Measurements from ENCODE around the gene ZNF296.

Gene ZNF296

DNA sequence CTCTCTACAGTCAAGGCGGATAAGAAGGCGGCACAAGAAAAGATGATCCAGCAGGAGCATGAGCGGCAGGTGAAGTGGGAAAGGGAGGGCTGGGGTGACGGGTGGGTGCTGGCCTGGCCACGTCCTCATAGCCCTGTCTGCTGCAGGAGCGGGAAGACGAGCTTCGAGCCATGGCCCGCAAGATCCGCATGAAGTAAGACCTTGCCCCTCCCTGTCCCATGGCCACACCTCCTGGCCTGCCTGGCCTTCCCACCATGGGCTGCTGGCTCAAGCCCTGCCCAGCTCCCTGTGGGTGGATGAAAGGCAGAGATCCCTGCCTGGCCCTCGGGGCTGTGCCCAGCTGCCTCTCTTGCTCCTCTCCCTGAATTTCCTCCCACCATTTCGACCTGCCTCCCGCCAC lies 7.2 kb downstream of the ZNF296 start:
- no peaks in the 10 kb centered on the region for H3K9me3 ChIP-seq (ENCODE audit: insufficient read depth, low read depth, low read length)
- peaks cover 59% of the 10 kb centered on the region for H3K36me3 ChIP-seq (ENCODE audit: insufficient read depth, low read length)
- H3K9ac ChIP-seq (ENCODE audit: low read depth, low read length), result no peak overlapping the region
- no peaks in the 10 kb centered on the region for H3K27me3 ChIP-seq (ENCODE audit: insufficient read depth, low read length)
- no peak overlapping the region for H3K27ac ChIP-seq (ENCODE audit: low read depth, low read length)
- H3K4me3 ChIP-seq (ENCODE audit: low read length), result no peak overlapping the region
- H3K4me1 ChIP-seq (ENCODE audit: insufficient read depth, low read length), result no peaks in the 10 kb centered on the region
- 76% methylated on average over 13 of the region's 13 CpGs for WGBS

- Histone ChIP-seq H3K4me3 (ENCODE audit: low read length) (no peak overlapping the region), H3K27me3 (ENCODE audit: insufficient read depth, low read length) (no peaks in the 10 kb centered on the region), H3K4me1 (ENCODE audit: insufficient read depth, low read length) (no peaks in the 10 kb centered on the region), H3K27ac (ENCODE audit: low read depth, low read length) (no peak overlapping the region), H3K36me3 (ENCODE audit: insufficient read depth, low read length) (peaks cover 69% of the 10 kb centered on the region), H3K9ac (ENCODE audit: low read depth, low read length) (no peak overlapping the region), H3K9me3 (ENCODE audit: insufficient read depth, low read depth, low read length) (no peaks in the 10 kb centered on the region)
- 94% methylated on average over 7 of the region's 10 CpGs for WGBS
Measured at GRCh38 chr19:45068041-45068440, 8.2 kb downstream of the ZNF296 start.

DNA sequence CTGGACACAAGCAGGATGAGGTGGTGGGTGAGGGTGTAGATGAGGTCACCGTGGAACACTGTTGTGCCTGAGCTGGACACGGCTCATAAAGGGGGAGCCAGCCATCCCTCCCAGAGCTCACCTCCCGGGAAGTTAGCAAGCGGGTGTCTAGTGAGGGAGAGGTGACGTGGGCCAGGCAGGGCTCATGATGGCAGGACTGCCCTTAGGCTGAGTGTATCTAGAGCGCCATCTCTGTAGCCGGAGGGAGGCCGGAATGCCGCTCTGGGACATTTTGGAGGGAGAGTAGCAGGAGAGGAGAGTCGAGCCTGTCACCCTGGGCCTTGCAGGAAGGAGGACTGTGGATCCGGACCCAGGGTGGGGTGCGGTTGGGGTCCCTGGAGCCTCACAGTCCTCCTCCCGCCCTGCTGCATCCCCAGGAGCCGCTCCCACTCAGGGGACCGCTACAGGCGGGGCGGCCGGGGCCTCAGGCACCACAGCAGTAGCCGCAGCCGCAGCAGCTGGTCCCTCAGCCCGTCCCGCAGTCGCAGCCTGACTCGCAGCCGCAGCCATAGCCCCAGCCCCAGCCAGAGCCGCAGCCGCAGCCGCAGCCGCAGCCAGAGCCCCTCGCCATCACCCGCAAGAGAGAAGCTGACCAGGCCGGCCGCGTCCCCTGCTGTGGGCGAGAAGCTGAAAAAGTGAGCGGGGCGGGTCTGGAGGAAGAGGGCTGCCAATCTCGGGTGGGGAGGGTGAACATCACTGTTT lies 9.2 kb downstream of the ZNF296 start:
- no peaks in the 10 kb centered on the region for H3K4me1 ChIP-seq (ENCODE audit: insufficient read depth, low read length)
- H3K27ac ChIP-seq (ENCODE audit: low read depth, low read length), result no peak overlapping the region
- no peaks in the 10 kb centered on the region for H3K27me3 ChIP-seq (ENCODE audit: insufficient read depth, low read length)
- H3K36me3 ChIP-seq (ENCODE audit: insufficient read depth, low read length), result peaks cover 72% of the 10 kb centered on the region
- no peak overlapping the region for H3K9ac ChIP-seq (ENCODE audit: low read depth, low read length)
- 92% methylated on average over 38 of the region's 38 CpGs for WGBS
- no peak overlapping the region for H3K4me3 ChIP-seq (ENCODE audit: low read length)
- H3K9me3 ChIP-seq (ENCODE audit: insufficient read depth, low read depth, low read length), result no peaks in the 10 kb centered on the region

DNA sequence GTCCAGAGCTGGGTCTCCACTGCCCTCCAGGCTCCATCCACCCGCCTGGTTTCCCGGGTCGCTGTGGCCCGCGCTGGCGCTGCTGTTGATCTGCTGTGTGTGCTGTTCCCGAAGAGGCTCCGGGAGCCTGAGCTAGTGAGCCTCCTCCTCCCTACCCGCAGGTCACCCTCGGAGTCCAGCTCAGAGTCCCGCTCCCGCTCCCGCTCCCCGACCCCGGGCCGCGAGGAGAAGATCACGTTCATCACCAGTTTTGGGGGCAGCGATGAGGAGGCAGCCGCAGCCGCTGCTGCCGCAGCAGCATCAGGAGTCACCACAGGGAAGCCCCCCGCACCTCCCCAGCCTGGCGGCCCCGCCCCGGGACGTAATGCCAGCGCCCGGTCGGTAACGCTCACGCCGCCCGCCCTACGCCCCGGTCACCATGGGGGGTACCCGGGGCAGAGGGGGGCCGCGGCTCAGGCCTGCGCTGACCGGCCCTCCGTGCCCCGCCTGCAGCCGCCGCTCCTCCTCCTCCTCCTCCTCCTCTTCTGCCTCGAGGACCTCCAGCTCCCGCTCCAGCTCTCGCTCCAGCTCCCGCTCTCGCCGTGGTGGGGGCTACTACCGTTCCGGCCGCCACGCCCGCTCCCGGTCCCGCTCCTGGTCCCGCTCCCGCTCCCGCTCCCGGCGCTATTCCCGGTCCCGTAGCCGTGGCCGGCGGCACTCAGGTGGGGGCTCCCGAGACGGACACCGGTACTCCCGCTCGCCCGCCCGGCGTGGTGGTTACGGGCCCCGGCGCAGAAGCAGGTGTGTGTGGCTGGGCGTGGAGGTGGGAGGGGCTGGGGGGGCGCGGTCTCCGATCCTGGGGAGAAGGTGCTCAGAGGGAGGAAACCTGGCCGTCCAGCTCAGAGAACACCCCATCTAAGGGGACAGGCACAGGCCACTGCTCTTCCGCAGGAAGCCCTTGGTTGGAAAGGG lies 12.2 kb downstream of the ZNF296 start:
- no peaks in the 10 kb centered on the region for H3K9me3 ChIP-seq (ENCODE audit: insufficient read depth, low read depth, low read length)
- H3K4me1 ChIP-seq (ENCODE audit: insufficient read depth, low read length), result no peaks in the 10 kb centered on the region
- no peaks in the 10 kb centered on the region for H3K27me3 ChIP-seq (ENCODE audit: insufficient read depth, low read length)
- peaks cover 73% of the 10 kb centered on the region for H3K36me3 ChIP-seq (ENCODE audit: insufficient read depth, low read length)
- no peak overlapping the region for H3K4me3 ChIP-seq (ENCODE audit: low read length)
- 96% methylated on average over 85 of the region's 85 CpGs for WGBS
- no peak overlapping the region for H3K27ac ChIP-seq (ENCODE audit: low read depth, low read length)
- no peak overlapping the region for H3K9ac ChIP-seq (ENCODE audit: low read depth, low read length)

GRCh38 chr19:45061965-45062364 lies 14.3 kb downstream of the ZNF296 start:
- no peaks in the 10 kb centered on the region for H3K27me3 ChIP-seq (ENCODE audit: insufficient read depth, low read length)
- H3K9me3 ChIP-seq (ENCODE audit: insufficient read depth, low read depth, low read length), result no peaks in the 10 kb centered on the region
- H3K4me3 ChIP-seq (ENCODE audit: low read length), result no peak overlapping the region
- peaks cover 84% of the 10 kb centered on the region for H3K36me3 ChIP-seq (ENCODE audit: insufficient read depth, low read length)
- H3K27ac ChIP-seq (ENCODE audit: low read depth, low read length), result no peak overlapping the region
- H3K4me1 ChIP-seq (ENCODE audit: insufficient read depth, low read length), result no peaks in the 10 kb centered on the region
- H3K9ac ChIP-seq (ENCODE audit: low read depth, low read length), result no peak overlapping the region
- WGBS, result 97% methylated on average over 4 of the region's 4 CpGs

- Histone ChIP-seq H3K4me1 (ENCODE audit: insufficient read depth, low read length) (no peaks in the 10 kb centered on the region), H3K4me3 (ENCODE audit: low read length) (no peak overlapping the region), H3K9me3 (ENCODE audit: insufficient read depth, low read depth, low read length) (no peaks in the 10 kb centered on the region), H3K27me3 (ENCODE audit: insufficient read depth, low read length) (no peaks in the 10 kb centered on the region), H3K9ac (ENCODE audit: low read depth, low read length) (no peak overlapping the region), H3K36me3 (ENCODE audit: insufficient read depth, low read length) (peaks cover 94% of the 10 kb centered on the region), H3K27ac (ENCODE audit: low read depth, low read length) (no peak overlapping the region)
- WGBS, result 78% methylated on average over 16 of the region's 16 CpGs
Measured at GRCh38 chr19:45059258-45059965, 16.9 kb downstream of the ZNF296 start.

GRCh38 chr19:45058622-45059159 lies 17.6 kb downstream of the ZNF296 start:
- Histone ChIP-seq H3K9me3 (ENCODE audit: insufficient read depth, low read depth, low read length) (no peaks in the 10 kb centered on the region), H3K27me3 (ENCODE audit: insufficient read depth, low read length) (no peaks in the 10 kb centered on the region), H3K9ac (ENCODE audit: low read depth, low read length) (no peak overlapping the region), H3K4me1 (ENCODE audit: insufficient read depth, low read length) (no peaks in the 10 kb centered on the region), H3K27ac (ENCODE audit: low read depth, low read length) (no peak overlapping the region), H3K36me3 (ENCODE audit: insufficient read depth, low read length) (peaks cover 92% of the 10 kb centered on the region), H3K4me3 (ENCODE audit: low read length) (no peak overlapping the region)
- 92% methylated on average over 14 of the region's 14 CpGs for WGBS

DNA sequence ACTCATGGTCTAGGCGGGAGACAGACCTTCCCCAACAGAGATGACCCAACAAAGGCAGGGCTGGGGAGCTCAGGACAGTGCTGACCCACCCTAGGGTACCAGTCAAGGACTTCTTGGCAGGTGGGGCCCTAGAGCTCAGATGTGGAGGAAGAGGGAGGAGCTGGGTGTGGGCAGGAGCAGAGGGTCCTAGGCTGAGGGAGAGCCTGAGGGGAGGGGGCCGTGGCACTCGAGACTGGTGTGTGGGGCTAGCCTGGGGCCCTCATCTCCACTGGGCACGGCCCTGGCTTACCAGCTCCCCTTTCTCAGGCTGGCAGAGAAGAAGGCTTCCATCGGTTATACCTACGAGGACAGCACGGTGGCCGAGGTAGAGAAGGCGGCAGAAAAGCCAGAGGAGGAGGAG lies 18.8 kb downstream of the ZNF296 start:
- 94% methylated on average over 9 of the region's 9 CpGs for WGBS
- no peaks in the 10 kb centered on the region for H3K9me3 ChIP-seq (ENCODE audit: insufficient read depth, low read depth, low read length)

DNA sequence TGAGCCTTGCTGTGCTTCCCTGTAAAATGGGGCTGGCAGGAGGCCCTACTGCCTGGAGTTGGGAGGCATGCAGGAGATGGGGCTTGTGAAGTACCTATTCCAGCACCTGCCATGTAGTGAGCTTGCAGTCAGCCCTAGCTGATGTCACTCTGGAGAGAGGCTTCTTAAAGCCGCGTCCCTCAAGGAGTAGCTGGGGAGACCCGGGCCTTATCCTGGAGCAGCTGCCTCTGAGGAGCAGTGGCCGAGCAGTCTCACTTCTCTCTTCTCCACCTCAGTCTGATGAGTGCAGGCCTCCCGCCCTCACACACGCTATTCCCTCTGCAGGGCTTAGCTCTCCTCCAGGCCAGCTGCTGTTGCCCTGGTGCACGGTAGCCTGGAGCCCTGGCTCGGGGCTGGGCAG lies 19.4 kb downstream of the ZNF296 start:
- Histone ChIP-seq H3K9me3 (ENCODE audit: insufficient read depth, low read depth, low read length) (no peaks in the 10 kb centered on the region), H3K4me1 (ENCODE audit: insufficient read depth, low read length) (no peaks in the 10 kb centered on the region), H3K4me3 (ENCODE audit: low read length) (no peak overlapping the region), H3K9ac (ENCODE audit: low read depth, low read length) (no peak overlapping the region), H3K36me3 (ENCODE audit: insufficient read depth, low read length) (peaks cover 88% of the 10 kb centered on the region), H3K27me3 (ENCODE audit: insufficient read depth, low read length) (no peaks in the 10 kb centered on the region), H3K27ac (ENCODE audit: low read depth, low read length) (no peak overlapping the region)
- 95% methylated on average over 8 of the region's 8 CpGs for WGBS

More for the DNA sequence above, 18.8 kb downstream of the ZNF296 start:
- no peak overlapping the region for H3K27ac ChIP-seq (ENCODE audit: low read depth, low read length)
- H3K9ac ChIP-seq (ENCODE audit: low read depth, low read length), result no peak overlapping the region
- no peaks in the 10 kb centered on the region for H3K4me1 ChIP-seq (ENCODE audit: insufficient read depth, low read length)
- H3K36me3 ChIP-seq (ENCODE audit: insufficient read depth, low read length), result peaks cover 89% of the 10 kb centered on the region
- no peak overlapping the region for H3K4me3 ChIP-seq (ENCODE audit: low read length)
- no peaks in the 10 kb centered on the region for H3K27me3 ChIP-seq (ENCODE audit: insufficient read depth, low read length)

DNA sequence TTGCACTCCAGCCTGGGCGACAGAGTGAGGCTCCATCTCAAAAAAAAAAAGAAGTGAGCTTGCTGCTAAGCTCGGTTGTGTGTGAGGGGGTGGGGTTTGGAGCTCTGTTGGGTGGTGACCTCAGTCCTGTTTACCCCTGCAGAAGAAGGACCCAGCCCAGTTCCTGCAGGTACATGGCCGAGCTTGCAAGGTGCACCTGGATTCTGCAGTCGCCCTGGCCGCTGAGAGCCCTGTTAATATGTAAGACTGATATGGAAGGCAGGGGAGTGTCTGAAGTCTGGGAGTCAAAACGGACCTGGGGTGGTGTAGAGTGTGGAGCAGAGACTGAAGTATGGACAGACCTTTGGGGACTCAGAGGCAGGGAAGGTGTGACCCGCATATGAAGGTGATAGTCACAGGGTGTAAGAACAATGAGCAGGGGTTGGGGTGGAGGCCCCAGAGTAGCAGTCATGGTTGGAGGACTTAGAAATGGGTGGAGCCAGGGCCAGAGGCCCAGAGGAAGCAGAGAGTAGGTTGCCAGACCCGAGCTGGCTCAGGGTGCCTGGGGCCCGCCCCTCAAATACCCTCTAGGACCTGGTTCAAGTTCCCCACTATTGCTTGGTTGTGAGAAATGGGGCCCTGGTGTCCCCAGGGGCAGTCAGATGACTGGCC lies 24.2 kb downstream of the ZNF296 start:
- Histone ChIP-seq H3K9me3 (ENCODE audit: insufficient read depth, low read depth, low read length) (no peaks in the 10 kb centered on the region), H3K27me3 (ENCODE audit: insufficient read depth, low read length) (no peaks in the 10 kb centered on the region), H3K4me3 (ENCODE audit: low read length) (no peak overlapping the region), H3K27ac (ENCODE audit: low read depth, low read length) (no peak overlapping the region), H3K36me3 (ENCODE audit: insufficient read depth, low read length) (peaks cover 48% of the 10 kb centered on the region), H3K9ac (ENCODE audit: low read depth, low read length) (no peak overlapping the region), H3K4me1 (ENCODE audit: insufficient read depth, low read length) (no peaks in the 10 kb centered on the region)
- WGBS, result 91% methylated on average over 9 of the region's 9 CpGs

All from HUES64 (cell line).